Fibroblast of lung (primary cell): Measurements from ENCODE around the gene DNMT3A. TPM values are rescaled to one million over a fixed set of nuclear protein-coding genes. Genes with fewer than 3 reads are reported as not detected.

ENCODE experiments used
- DNase-seq, 2 donors: peaks; one replicate each; pipeline versions ENCODE4 v3.0.0 to v3.0.0-alpha.2; 2010; ENCODE audit warnings: low read depth in 2 of 2
- H2AFZ ChIP-seq: 2 replicates; pipeline ENCODE4 v1.5.1; 2012; ENCODE audit warnings: low read length, control low read depth, inconsistent platforms
- H3K27ac ChIP-seq: 2 replicates; pipeline ENCODE4 v1.5.1; 2011; ENCODE audit warnings: low read length, control low read depth; ENCODE audit not compliant: insufficient read depth
- H3K27me3 ChIP-seq: 2 replicates; pipeline ENCODE4 v1.5.1; 2011; ENCODE audit warnings: mild to moderate bottlenecking, low read length; ENCODE audit not compliant: control insufficient read depth, insufficient read depth
- H3K36me3 ChIP-seq: 2 replicates; pipeline ENCODE4 v1.5.1; 2011; ENCODE audit warnings: low read length; ENCODE audit not compliant: control insufficient read depth, insufficient read depth
- H3K4me1 ChIP-seq: 2 replicates; pipeline ENCODE4 v1.5.1; 2011; ENCODE audit warnings: low read length; ENCODE audit not compliant: control insufficient read depth, insufficient read depth; ENCODE audit errors: extremely low read depth
- H3K4me2 ChIP-seq: 2 replicates; pipeline ENCODE4 v1.5.1; 2011; ENCODE audit warnings: low read length, control low read depth; ENCODE audit not compliant: insufficient read depth; ENCODE audit errors: extremely low read depth
- H3K4me3 ChIP-seq, 4 experiments: fragments of 200-600 bp in 1 of 4; sonication (generic) in 1 of 4; replicated peaks in 1 of 4; 2 replicates each; pipeline ENCODE4 v1.5.1; 2011 to 2016; ENCODE audit warnings: low read length in 4 of 4, low read depth in 3 of 4, mild to moderate bottlenecking in 3 of 4, control low read depth in 2 of 4, inconsistent platforms in 1 of 4, mixed read lengths in 1 of 4; ENCODE audit not compliant: insufficient read depth in 1 of 4; ENCODE audit errors: control extremely low read depth in 1 of 4
- H3K79me2 ChIP-seq: 2 replicates; pipeline ENCODE4 v1.5.1; 2012; ENCODE audit warnings: mild to moderate bottlenecking, low read length, inconsistent platforms; ENCODE audit not compliant: control insufficient read depth, insufficient read depth
- H3K9ac ChIP-seq: 2 replicates; pipeline ENCODE4 v1.5.1; 2011; ENCODE audit warnings: mild to moderate bottlenecking, low read length, control low read depth; ENCODE audit not compliant: insufficient read depth
- H3K9me3 ChIP-seq: 2 replicates; pipeline ENCODE4 v1.5.1; 2012; ENCODE audit warnings: low read depth, low read length; ENCODE audit not compliant: control insufficient read depth, insufficient read depth
- H4K20me1 ChIP-seq: 2 replicates; pipeline ENCODE4 v1.5.1; 2011; ENCODE audit warnings: low read length; ENCODE audit not compliant: control insufficient read depth, insufficient read depth; ENCODE audit errors: extremely low read depth
- CTCF ChIP-seq, 2 donors: IDR thresholded peaks in 1 of 2; conservative IDR thresholded peaks in 1 of 2; 1 replicate in 1 of 2; 2 replicates in 1 of 2; pipeline ENCODE4 v1.5.1; 2011 to 2012; ENCODE audit warnings: low read length in 2 of 2, control low read depth in 1 of 2, inconsistent platforms in 1 of 2, low read depth in 1 of 2, mild to moderate bottlenecking in 1 of 2
- EZH2 ChIP-seq: IDR thresholded peaks from 2 replicates; pipeline ENCODE4 v1.5.1; 2012; ENCODE audit warnings: low read length, control low read depth, mild to moderate bottlenecking; ENCODE audit errors: missing control alignments
- polyA plus RNA-seq, 2 donors: library from polyadenylated mRNA; depleted of rRNA in 1 of 2; stranded (reverse) in 1 of 2; unstranded in 1 of 2; fragments of >200 nt; gene quantifications; 2 replicates each; pipeline ENCODE4 v1.2.1, GENCODE V29; 2011 to 2012; ENCODE audit warnings: missing spikeins in 1 of 2
- total RNA-seq: library from RNA; depleted of rRNA; stranded (reverse); fragments of >200 nt; gene quantifications from 2 replicates; pipeline ENCODE4 v1.2.1, GENCODE V29; 2014

DNMT3A gene
- total and polyA plus RNA-seq, 2 donors (not counting 1 experiment from before 2014, with no cell fraction given): 3.6 to 19.7 TPM

- H3K4me1 ChIP-seq: peaks cover 5% of the 10 kb centered on the region
- TF ChIP-seq EZH2 (no peak), CTCF (conservative IDR thresholded peaks at IDR 0.05 in 1 of 2, IDR thresholded peaks at IDR 0.05 in 1 of 2; ENCODE audit: low read depth in 1 of 2, low read length in 2 of 2) (no peak)
- H4K20me1 ChIP-seq: no peaks in the 10 kb centered on the region
- H3K4me2 ChIP-seq: no peak overlapping the region
- no peaks in the 10 kb centered on the region for H3K79me2 ChIP-seq
- DNase-seq: no peak
- no peak overlapping the region for H3K9ac ChIP-seq
- H3K9me3 ChIP-seq: no peaks in the 10 kb centered on the region
- H3K27me3 ChIP-seq: no peaks in the 10 kb centered on the region
- no peak overlapping the region for H3K27ac ChIP-seq
- H2AFZ ChIP-seq: no peak overlapping the region
- H3K36me3 ChIP-seq: no peaks in the 10 kb centered on the region
- H3K4me3 ChIP-seq: no peak overlapping the region
Measured at GRCh38 chr2:25365241-25365640, 23.5 kb upstream of the DNMT3A start.

- no peaks in the 10 kb centered on the region for H3K27me3 ChIP-seq
- no peaks in the 10 kb centered on the region for H3K9me3 ChIP-seq
- peaks cover 5% of the 10 kb centered on the region for H3K4me1 ChIP-seq
- H4K20me1 ChIP-seq: no peaks in the 10 kb centered on the region
- H3K4me2 ChIP-seq: no peak overlapping the region
- no peak overlapping the region for H3K27ac ChIP-seq
- DNase-seq: no peak
- TF ChIP-seq CTCF (conservative IDR thresholded peaks at IDR 0.05 in 1 of 2, IDR thresholded peaks at IDR 0.05 in 1 of 2; ENCODE audit: low read depth in 1 of 2, low read length in 2 of 2): no peak
- no peak for TF ChIP-seq EZH2
- no peaks in the 10 kb centered on the region for H3K36me3 ChIP-seq
- H2AFZ ChIP-seq: no peak overlapping the region
- no peak overlapping the region for H3K9ac ChIP-seq
- H3K4me3 ChIP-seq: no peak overlapping the region
- no peaks in the 10 kb centered on the region for H3K79me2 ChIP-seq
Measured at GRCh38 chr2:25363733-25364132, 22.0 kb upstream of the DNMT3A start.

GRCh38 chr2:25362434-25363145, 20.9 kb upstream of the DNMT3A start:
- Histone ChIP-seq H3K9ac (no peak overlapping the region), H3K79me2 (no peaks in the 10 kb centered on the region), H3K27me3 (no peaks in the 10 kb centered on the region), H3K4me2 (peak overlapping the region; percentile 93), H2AFZ (peak overlapping the region; percentile 69), H3K4me3 (peak overlapping the region; percentile 27 to 66 (median 48)), H3K36me3 (no peaks in the 10 kb centered on the region), H3K27ac (no peak overlapping the region), H3K9me3 (no peaks in the 10 kb centered on the region), H3K4me1 (peaks cover 5% of the 10 kb centered on the region), H4K20me1 (no peaks in the 10 kb centered on the region)
- TF ChIP-seq CTCF (conservative IDR thresholded peaks at IDR 0.05 in 1 of 2, IDR thresholded peaks at IDR 0.05 in 1 of 2; ENCODE audit: low read depth in 1 of 2, low read length in 2 of 2) (no peak), EZH2 (no peak)
- DNase-seq: no peak
